PFSK-1 (cell line): Measurements from ENCODE around the gene MTRF1L.

Source experiments
- FOXP2 ChIP-seq: optimal IDR thresholded peaks from 2 replicates; pipeline ENCODE3; 2011; ENCODE audit warnings: borderline replicate concordance, control low read depth, inconsistent platforms; ENCODE audit not compliant: insufficient read depth; ENCODE audit errors: extremely low read length, extremely low read depth
- POLR2AphosphoS5 ChIP-seq: IDR thresholded peaks from 2 replicates; pipeline ENCODE4 v1.6.1; 2012; ENCODE audit warnings: low read depth, mild to moderate bottlenecking, control low read depth, low read length, moderate library complexity
- SIN3A ChIP-seq: IDR thresholded peaks from 2 replicates; pipeline ENCODE4 v1.6.1; 2012; ENCODE audit warnings: mild to moderate bottlenecking, low read length, moderate library complexity, borderline replicate concordance; ENCODE audit not compliant: insufficient read depth
- TAF1 ChIP-seq: IDR thresholded peaks from 2 replicates; pipeline ENCODE4 v1.6.1; 2012; ENCODE audit warnings: low read length, control low read depth, borderline replicate concordance; ENCODE audit not compliant: insufficient read depth
- TF ChIP-seq, protein P1 (sequence below), 2 experiments: IDR thresholded peaks; 2 replicates each; pipeline versions ENCODE4 v1.6.1 to v1.8.0; 2011 to 2012; ENCODE audit warnings: low read depth in 2 of 2, low read length in 2 of 2, control low read depth in 1 of 2, inconsistent platforms in 1 of 2, mild to moderate bottlenecking in 1 of 2, moderate library complexity in 1 of 2; ENCODE audit not compliant: insufficient read depth in 1 of 2

DNA sequence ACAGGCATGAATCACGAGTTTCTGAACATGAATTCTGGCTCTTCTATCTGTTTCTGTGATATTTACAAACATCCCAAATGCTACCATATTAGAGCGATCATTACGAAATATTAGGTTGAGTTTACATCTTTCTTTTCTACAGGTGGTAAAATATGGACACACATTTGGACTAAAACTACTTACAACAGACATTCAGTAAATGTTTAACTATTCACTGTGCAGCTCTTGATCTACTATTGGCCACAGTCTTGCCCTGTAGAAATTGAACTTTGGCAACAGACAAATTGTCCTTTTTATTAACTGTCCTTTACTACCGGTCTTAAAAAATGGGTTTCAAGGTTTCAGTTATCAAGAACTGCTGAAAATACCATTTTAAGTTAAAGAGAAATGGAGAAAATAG is 26.5 kb upstream of the MTRF1L start:
- no peak for TF ChIP-seq TAF1
- TF ChIP-seq, protein P1, sequence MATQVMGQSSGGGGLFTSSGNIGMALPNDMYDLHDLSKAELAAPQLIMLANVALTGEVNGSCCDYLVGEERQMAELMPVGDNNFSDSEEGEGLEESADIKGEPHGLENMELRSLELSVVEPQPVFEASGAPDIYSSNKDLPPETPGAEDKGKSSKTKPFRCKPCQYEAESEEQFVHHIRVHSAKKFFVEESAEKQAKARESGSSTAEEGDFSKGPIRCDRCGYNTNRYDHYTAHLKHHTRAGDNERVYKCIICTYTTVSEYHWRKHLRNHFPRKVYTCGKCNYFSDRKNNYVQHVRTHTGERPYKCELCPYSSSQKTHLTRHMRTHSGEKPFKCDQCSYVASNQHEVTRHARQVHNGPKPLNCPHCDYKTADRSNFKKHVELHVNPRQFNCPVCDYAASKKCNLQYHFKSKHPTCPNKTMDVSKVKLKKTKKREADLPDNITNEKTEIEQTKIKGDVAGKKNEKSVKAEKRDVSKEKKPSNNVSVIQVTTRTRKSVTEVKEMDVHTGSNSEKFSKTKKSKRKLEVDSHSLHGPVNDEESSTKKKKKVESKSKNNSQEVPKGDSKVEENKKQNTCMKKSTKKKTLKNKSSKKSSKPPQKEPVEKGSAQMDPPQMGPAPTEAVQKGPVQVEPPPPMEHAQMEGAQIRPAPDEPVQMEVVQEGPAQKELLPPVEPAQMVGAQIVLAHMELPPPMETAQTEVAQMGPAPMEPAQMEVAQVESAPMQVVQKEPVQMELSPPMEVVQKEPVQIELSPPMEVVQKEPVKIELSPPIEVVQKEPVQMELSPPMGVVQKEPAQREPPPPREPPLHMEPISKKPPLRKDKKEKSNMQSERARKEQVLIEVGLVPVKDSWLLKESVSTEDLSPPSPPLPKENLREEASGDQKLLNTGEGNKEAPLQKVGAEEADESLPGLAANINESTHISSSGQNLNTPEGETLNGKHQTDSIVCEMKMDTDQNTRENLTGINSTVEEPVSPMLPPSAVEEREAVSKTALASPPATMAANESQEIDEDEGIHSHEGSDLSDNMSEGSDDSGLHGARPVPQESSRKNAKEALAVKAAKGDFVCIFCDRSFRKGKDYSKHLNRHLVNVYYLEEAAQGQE (IDR thresholded peaks at IDR 0.05; ENCODE audit: insufficient read depth in 1 of 2, low read depth in 2 of 2, low read length in 2 of 2) = no peak
- no peak for TF ChIP-seq POLR2AphosphoS5
- TF ChIP-seq SIN3A = no peak
- TF ChIP-seq FOXP2 = no peak
